H1 (cell line): Measurements from ENCODE around the gene PPFIBP2. TPM values are rescaled to one million over a fixed set of nuclear protein-coding genes. Genes with fewer than 3 reads are reported as not detected.
"Not testable (repeated sequence)": the region's sequence is repeated elsewhere in the genome, so short reads cannot be mapped to it uniquely, and the experiment has no call there.

Experiments
- CTCF ChIA-PET: fragments of 300-600 bp; sonication (Branson Sonifier 250); formaldehyde crosslinking; loops from one replicate; lab custom pipeline; 2021; ENCODE audit not compliant: partially characterized antibody; lab: Charles Lee
- POLR2A ChIA-PET: fragments of 300-600 bp; sonication (Branson Sonifier 250); formaldehyde crosslinking; loops from one replicate; lab custom pipeline; 2021; ENCODE audit warnings: inconsistent platforms; ENCODE audit not compliant: partially characterized antibody; lab: Charles Lee
- DNase-seq, 2 experiments: peaks; one replicate each; pipeline versions ENCODE4 v3.0.0 to v3.0.0-alpha.2; 2010 to 2022; ENCODE audit warnings: low spot score in 2 of 2, low read depth in 1 of 2, mixed read lengths in 1 of 2
- FAIRE-seq: peaks from 2 replicates; lab custom pipeline; 2011; peaks lifted over from hg19 to GRCh38; lab: Jason Lieb, UNC
- H2AFZ ChIP-seq: 2 replicates; pipeline ENCODE4 v1.8.1; 2012; ENCODE audit warnings: low read length, inconsistent platforms
- H2AK5ac ChIP-seq: 2 replicates; pipeline ENCODE4 v1.6.1; 2013; ENCODE audit warnings: low read depth, low read length
- H2BK120ac ChIP-seq: replicated peaks from 2 replicates; pipeline ENCODE3; 2013; ENCODE audit warnings: low read depth, low read length, inconsistent platforms
- H2BK12ac ChIP-seq: 2 replicates; pipeline ENCODE4 v1.6.1; 2013; ENCODE audit warnings: low read depth, low read length
- H2BK15ac ChIP-seq: 2 replicates; pipeline ENCODE4 v1.6.1; 2013; ENCODE audit warnings: low read length
- H2BK20ac ChIP-seq: 2 replicates; pipeline ENCODE4 v1.6.1; 2013; ENCODE audit warnings: low read length
- H2BK5ac ChIP-seq: 2 replicates; pipeline ENCODE4 v1.6.1; 2013; ENCODE audit warnings: low read depth, low read length
- H3K14ac ChIP-seq: 2 replicates; pipeline ENCODE4 v1.6.1; 2013; ENCODE audit warnings: inconsistent platforms; ENCODE audit not compliant: insufficient read length
- H3K18ac ChIP-seq: 2 replicates; pipeline ENCODE4 v1.6.1; 2013; ENCODE audit warnings: low read length; ENCODE audit errors: extremely low read depth
- H3K23ac ChIP-seq: 2 replicates; pipeline ENCODE4 v1.6.1; 2013; ENCODE audit warnings: inconsistent platforms; ENCODE audit not compliant: insufficient read length
- H3K23me2 ChIP-seq: 2 replicates; pipeline ENCODE4 v1.6.1; 2013; ENCODE audit warnings: low read depth, low read length
- H3K27ac ChIP-seq: 2 replicates; pipeline ENCODE4 v1.6.1; 2011; ENCODE audit warnings: low read depth, low read length, inconsistent platforms
- H3K27me3 ChIP-seq, 4 experiments: replicated peaks in 1 of 4; 1 replicate in 1 of 4; 2 replicates in 3 of 4; pipeline versions ENCODE4 v1.6.1 to v1.8.1; 2011 to 2013; ENCODE audit warnings: low read length in 3 of 4, mild to moderate bottlenecking in 3 of 4, inconsistent platforms in 2 of 4, mixed read lengths in 2 of 4, moderate library complexity in 1 of 4; ENCODE audit not compliant: control insufficient read depth in 3 of 4, insufficient read depth in 3 of 4; ENCODE audit errors: extremely low read depth in 1 of 4
- H3K36me3 ChIP-seq, 4 experiments: 2 replicates each; pipeline versions ENCODE4 v1.6.1 to v1.8.1; 2011 to 2013; ENCODE audit warnings: mild to moderate bottlenecking in 4 of 4, low read length in 3 of 4, moderate library complexity in 2 of 4, control low read depth in 1 of 4, inconsistent platforms in 1 of 4; ENCODE audit not compliant: insufficient read depth in 4 of 4, control insufficient read depth in 2 of 4
- H3K4ac ChIP-seq: replicated peaks from 2 replicates; pipeline ENCODE3; 2013; ENCODE audit warnings: low read length, low read depth, mixed read lengths, inconsistent platforms; ENCODE audit not compliant: insufficient read length
- H3K4me1 ChIP-seq, 4 experiments: replicated peaks in 1 of 4; 1 replicate in 1 of 4; 2 replicates in 3 of 4; pipeline versions ENCODE4 v1.6.1 to v1.8.1; 2011 to 2013; ENCODE audit warnings: low read length in 3 of 4, inconsistent platforms in 2 of 4, mixed read lengths in 1 of 4; ENCODE audit not compliant: insufficient read depth in 4 of 4, control insufficient read depth in 3 of 4
- H3K4me2 ChIP-seq, 2 experiments: 2 replicates each; pipeline versions ENCODE4 v1.6.1 to v1.8.1; 2011 to 2013; ENCODE audit warnings: low read depth in 2 of 2, low read length in 2 of 2, control low read depth in 1 of 2, inconsistent platforms in 1 of 2, mild to moderate bottlenecking in 1 of 2; ENCODE audit not compliant: insufficient read depth in 1 of 2
- H3K4me3 ChIP-seq, 4 experiments: fragments of 200-600, 300-600 bp in 1 of 4; sonication (generic), shearing (Covaris generic), sonication (Bioruptor Twin) in 1 of 4; 2 replicates each; pipeline versions ENCODE4 v1.5.1 to v1.8.1; 2011 to 2016; ENCODE audit warnings: low read length in 4 of 4, low read depth in 3 of 4, control low read depth in 2 of 4, inconsistent platforms in 2 of 4, mild to moderate bottlenecking in 2 of 4, mixed read lengths in 1 of 4, moderate library complexity in 1 of 4; ENCODE audit not compliant: insufficient read depth in 2 of 4; ENCODE audit errors: extremely low read depth in 1 of 4
- H3K56ac ChIP-seq: replicated peaks from 2 replicates; pipeline ENCODE3; 2013; ENCODE audit warnings: low read depth, mild to moderate bottlenecking, mixed read lengths, low read length, inconsistent platforms; ENCODE audit not compliant: insufficient read length
- H3K79me1 ChIP-seq: 2 replicates; pipeline ENCODE4 v1.6.1; 2013; ENCODE audit warnings: low read depth, low read length, control low read depth
- H3K79me2 ChIP-seq, 2 experiments: 2 replicates each; pipeline versions ENCODE4 v1.6.1 to v1.8.1; 2012 to 2013; ENCODE audit warnings: low read length in 2 of 2, mild to moderate bottlenecking in 2 of 2, inconsistent platforms in 1 of 2; ENCODE audit not compliant: insufficient read depth in 2 of 2, control insufficient read depth in 1 of 2
- H3K9ac ChIP-seq, 4 experiments: replicated peaks in 1 of 4; 1 replicate in 1 of 4; 2 replicates in 3 of 4; pipeline versions ENCODE4 v1.6.1 to v1.8.1; 2011 to 2013; ENCODE audit warnings: low read depth in 3 of 4, low read length in 3 of 4, control low read depth in 2 of 4, mild to moderate bottlenecking in 2 of 4, moderate library complexity in 2 of 4, inconsistent platforms in 1 of 4; ENCODE audit errors: extremely low read depth in 1 of 4
- H3K9me3 ChIP-seq, 2 experiments: 2 replicates each; pipeline versions ENCODE4 v1.6.1 to v1.8.1; 2012 to 2013; ENCODE audit warnings: mild to moderate bottlenecking in 2 of 2, moderate library complexity in 2 of 2, control low read depth in 1 of 2, inconsistent platforms in 1 of 2, low read depth in 1 of 2, low read length in 1 of 2, mixed read lengths in 1 of 2; ENCODE audit not compliant: insufficient read depth in 2 of 2
- H4K20me1 ChIP-seq, 2 experiments: replicated peaks in 1 of 2; 2 replicates each; pipeline versions ENCODE3 to v1.8.1; 2011 to 2013; ENCODE audit warnings: inconsistent platforms in 2 of 2, low read length in 2 of 2, mild to moderate bottlenecking in 1 of 2; ENCODE audit not compliant: insufficient read depth in 2 of 2, control insufficient read depth in 1 of 2
- H4K5ac ChIP-seq: 2 replicates; pipeline ENCODE4 v1.6.1; 2013; ENCODE audit warnings: low read length, low read depth, mixed read lengths, inconsistent platforms; ENCODE audit not compliant: insufficient read length
- H4K8ac ChIP-seq: 2 replicates; pipeline ENCODE4 v1.8.0; 2013; ENCODE audit warnings: mild to moderate bottlenecking, moderate library complexity, low read length, inconsistent platforms; ENCODE audit not compliant: insufficient read depth; ENCODE audit errors: extremely low read depth
- H4K91ac ChIP-seq: replicated peaks from 2 replicates; pipeline ENCODE3; 2013; ENCODE audit warnings: low read length, mixed read lengths, inconsistent platforms; ENCODE audit not compliant: insufficient read length
- SIN3A ChIP-seq, 2 experiments: IDR thresholded peaks in 1 of 2; conservative IDR thresholded peaks in 1 of 2; 2 replicates each; pipeline ENCODE4 v1.6.1; 2011 to 2012; ENCODE audit warnings: low read length in 2 of 2, improper control_type of control experiment in 1 of 2, low read depth in 1 of 2, mild to moderate bottlenecking in 1 of 2
- WGBS, 2 experiments: shearing (Covaris generic) in 1 of 2; methylation state at CpG; one replicate each; pipeline versions ENCODE4 v1.1.6 to v1.1.7; 2013 to 2015; ENCODE audit warnings: low lambda C conversion rate in 2 of 2, mixed read lengths in 2 of 2, inconsistent platforms in 1 of 2, low coverage in 1 of 2, missing lambda C conversion rate in 1 of 2; ENCODE audit not compliant: insufficient replicate concordance in 2 of 2, insufficient coverage in 1 of 2, insufficient read length in 1 of 2; ENCODE audit errors: extremely low coverage in 1 of 2, missing lambda C conversion rate in 1 of 2; 5-methylcytosine and 5-hydroxymethylcytosine counted together
- polyA plus RNA-seq, 7 experiments: library from polyadenylated mRNA; depleted of rRNA in 3 of 7; stranded (reverse) in 5 of 7; unstranded in 2 of 7; fragments of >200 nt in 5 of 7; fragments of 200-250 nt in 2 of 7; gene quantifications; 1 replicate in 5 of 7; 2 replicates in 1 of 7; 4 replicates in 1 of 7; pipeline versions ENCODE4 v1.2.1 to v1.2.3, GENCODE V29; 2011 to 2013; ENCODE audit warnings: missing spikeins in 2 of 7, mixed read lengths in 2 of 7
- total RNA-seq: library from RNA; stranded (reverse); fragmentation: NEBNext Ultra II Directional; extraction: Animal tissue kit (Norgen Biotek cat#: 25700); gene quantifications from 2 replicates; pipeline ENCODE4 v1.2.1, GENCODE V29; 2021

Gene PPFIBP2
- total and polyA plus RNA-seq, 2 of the 8 experiments (the other 6 are each of a cell fraction or from before 2014, with no cell fraction given): 5.5 to 9.8 TPM

DNA sequence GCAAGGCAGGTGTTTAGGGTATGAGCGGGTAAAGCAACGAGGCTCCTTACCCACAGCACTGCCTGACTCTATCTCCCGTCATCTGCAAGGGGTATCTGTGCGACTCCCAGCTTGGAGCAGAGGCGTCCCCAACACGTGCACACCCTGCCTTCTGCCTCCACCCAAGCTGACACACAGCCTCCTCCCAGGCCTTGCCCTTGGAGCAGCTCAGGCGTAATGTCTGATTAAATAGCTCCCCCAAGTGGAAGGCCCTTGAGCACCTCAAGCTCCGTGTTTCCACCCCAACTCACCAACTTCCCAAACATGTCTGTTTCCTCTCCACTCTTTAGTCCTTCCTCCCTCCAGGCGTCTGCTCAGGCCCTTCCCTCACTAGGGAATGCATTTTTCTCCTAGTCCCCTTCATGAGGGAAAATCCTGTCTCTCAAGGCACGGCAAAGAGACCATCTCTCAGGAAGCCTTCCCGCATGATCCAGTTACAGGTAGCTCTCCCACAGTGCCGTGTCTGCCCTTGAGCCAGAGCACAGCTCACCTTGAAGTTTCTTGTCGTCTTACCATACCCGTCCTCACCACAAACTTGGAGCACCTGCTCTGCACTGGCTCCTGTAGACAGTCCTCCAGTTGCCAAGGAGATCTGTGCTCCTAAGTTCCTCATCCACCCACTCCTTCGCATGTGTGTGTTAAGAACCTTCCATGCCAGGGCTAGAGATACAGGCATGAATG lies 143.7 kb downstream of the PPFIBP2 start (continued):
- TF ChIP-seq SIN3A (conservative IDR thresholded peaks at IDR 0.05 in 1 of 2, IDR thresholded peaks at IDR 0.05 in 1 of 2; ENCODE audit: low read depth in 1 of 2, low read length in 2 of 2): no peak

DNA sequence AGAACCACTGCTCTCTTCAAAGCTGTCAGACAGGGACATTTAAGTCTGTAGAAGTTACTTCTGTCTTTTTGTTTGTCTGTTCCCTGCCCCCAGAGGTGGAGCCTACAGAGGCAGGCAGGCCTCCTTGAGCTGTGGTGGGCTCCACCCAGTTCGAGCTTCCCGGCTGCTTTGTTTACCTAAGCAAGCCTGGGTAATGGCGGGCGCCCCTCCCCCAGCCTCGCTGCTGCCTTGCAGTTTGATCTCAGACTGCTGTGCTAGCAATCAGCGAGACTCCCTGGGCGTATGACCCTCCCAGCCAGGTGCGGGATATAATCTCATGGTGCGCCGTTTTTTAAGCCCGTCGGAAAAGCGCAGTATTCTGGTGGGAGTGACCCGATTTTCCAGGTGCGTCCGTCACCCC lies 149.7 kb downstream of the PPFIBP2 start:
- H3K27me3 ChIP-seq, H3K23ac ChIP-seq, H2AFZ ChIP-seq, H2AK5ac ChIP-seq, H3K9ac ChIP-seq, H3K4ac ChIP-seq, H4K91ac ChIP-seq, H2BK12ac ChIP-seq, H2BK120ac ChIP-seq, FAIRE-seq, POLR2A ChIA-PET, H3K23me2 ChIP-seq, H2BK20ac ChIP-seq, H4K8ac ChIP-seq, H3K79me2 ChIP-seq, H3K79me1 ChIP-seq, H2BK5ac ChIP-seq, H3K56ac ChIP-seq, H3K4me3 ChIP-seq, H4K5ac ChIP-seq, H3K27ac ChIP-seq, H3K4me2 ChIP-seq, H3K14ac ChIP-seq, H3K4me1 ChIP-seq, H3K18ac ChIP-seq, H2BK15ac ChIP-seq, H4K20me1 ChIP-seq: not testable (repeated sequence)
- 93% methylated on average over 3 of the region's 16 CpGs; no CpG with 5 or more reads in 1 of the 2 experiments for WGBS, 2 experiments
- CTCF ChIA-PET: interaction anchor here (1.2 kb wide), 1 partner anchor 92 kb away, joined by 3 read pairs; no protein-coding TSS in a partner anchor
- DNase-seq: peak in 1 of 2 experiments; percentile 6
- Histone ChIP-seq H3K36me3 (peaks cover 15 to 38% (median 31%) of the 10 kb centered on the region in 4 experiments; a peak in 7 of 8 replicates), H3K9me3 (peaks cover 6 to 28% of the 10 kb centered on the region in 2 experiments)
